H9 (cell line): ENCODE data around the gene SLC34A1. TPM values are rescaled to one million over a fixed set of nuclear protein-coding genes. Genes with fewer than 3 reads are reported as not detected.

ENCODE experiments used
- DNase-seq: peaks from one replicate; pipeline ENCODE4 v3.0.0-alpha.2; 2017
- H2AFZ ChIP-seq: one replicate; pipeline ENCODE4 v1.6.1; 2013; ENCODE audit warnings: mild to moderate bottlenecking, low read length, control low read depth, moderate library complexity
- H2AK5ac ChIP-seq: 2 replicates; pipeline ENCODE4 v1.6.1; 2013; ENCODE audit warnings: low read length, control low read depth, mixed read lengths; ENCODE audit not compliant: insufficient read length
- H2BK120ac ChIP-seq: one replicate; pipeline ENCODE4 v1.6.1; 2013; ENCODE audit warnings: low read depth, mild to moderate bottlenecking, low read length, control low read depth, inconsistent platforms; ENCODE audit not compliant: poor library complexity, severe bottlenecking
- H2BK12ac ChIP-seq: 2 replicates; pipeline ENCODE4 v1.6.1; 2013; ENCODE audit warnings: low read length, control low read depth, mixed read lengths, low read depth; ENCODE audit not compliant: insufficient read length
- H2BK15ac ChIP-seq: 2 replicates; pipeline ENCODE4 v1.6.1; 2013; ENCODE audit warnings: low read depth, low read length, control low read depth
- H2BK20ac ChIP-seq: one replicate; pipeline ENCODE4 v1.6.1; 2013; ENCODE audit warnings: low read depth, mild to moderate bottlenecking, low read length, control low read depth, inconsistent platforms; ENCODE audit not compliant: poor library complexity, severe bottlenecking
- H2BK5ac ChIP-seq: 2 replicates; pipeline ENCODE4 v1.6.1; 2013; ENCODE audit warnings: low read length, control low read depth, mixed read lengths; ENCODE audit not compliant: insufficient read length
- H3K14ac ChIP-seq: 2 replicates; pipeline ENCODE4 v1.6.1; 2013; ENCODE audit warnings: low read length, control low read depth; ENCODE audit not compliant: insufficient read depth
- H3K18ac ChIP-seq: 2 replicates; pipeline ENCODE4 v1.6.1; 2013; ENCODE audit warnings: low read depth, mild to moderate bottlenecking, mixed read lengths, low read length, control low read depth; ENCODE audit not compliant: insufficient read length
- H3K23ac ChIP-seq: 2 replicates; pipeline ENCODE4 v1.6.1; 2013; ENCODE audit warnings: low read length, control low read depth, mixed read lengths, low read depth; ENCODE audit not compliant: insufficient read length
- H3K23me2 ChIP-seq: 2 replicates; pipeline ENCODE4 v1.6.1; 2013; ENCODE audit warnings: low read depth, mild to moderate bottlenecking, mixed read lengths, low read length, control low read depth; ENCODE audit not compliant: insufficient read length, poor library complexity, severe bottlenecking
- H3K27ac ChIP-seq: 2 replicates; pipeline ENCODE4 v1.5.1; 2013; ENCODE audit warnings: low read length, control low read depth, mixed read lengths, low read depth; ENCODE audit not compliant: insufficient read length
- H3K27me3 ChIP-seq: 2 replicates; pipeline ENCODE4 v1.6.1; 2013; ENCODE audit warnings: low read length, control low read depth, inconsistent platforms; ENCODE audit not compliant: insufficient read depth
- H3K4ac ChIP-seq: 2 replicates; pipeline ENCODE4 v1.6.1; 2013; ENCODE audit warnings: low read depth, mild to moderate bottlenecking, control low read depth, inconsistent platforms, low read length, moderate library complexity
- H3K4me1 ChIP-seq: 2 replicates; pipeline ENCODE4 v1.6.1; 2013; ENCODE audit warnings: low read length, control low read depth, inconsistent platforms; ENCODE audit not compliant: insufficient read depth
- H3K4me2 ChIP-seq: 2 replicates; pipeline ENCODE4 v1.6.1; 2013; ENCODE audit warnings: low read length, control low read depth, mixed read lengths; ENCODE audit not compliant: insufficient read length, insufficient read depth
- H3K56ac ChIP-seq: 2 replicates; pipeline ENCODE4 v1.6.1; 2013; ENCODE audit warnings: low read depth, mild to moderate bottlenecking, mixed read lengths, low read length, control low read depth; ENCODE audit not compliant: insufficient read length
- H3K79me1 ChIP-seq: 2 replicates; pipeline ENCODE4 v1.6.1; 2013; ENCODE audit warnings: low read depth, mild to moderate bottlenecking, moderate library complexity, low read length, control low read depth, inconsistent platforms; ENCODE audit not compliant: insufficient read depth, poor library complexity, severe bottlenecking
- H3K79me2 ChIP-seq: 2 replicates; pipeline ENCODE4 v1.6.1; 2013; ENCODE audit warnings: low read length, control low read depth, inconsistent platforms; ENCODE audit not compliant: insufficient read depth
- H3K9ac ChIP-seq: 2 replicates; pipeline ENCODE4 v1.6.1; 2013; ENCODE audit warnings: low read length, control low read depth, mixed read lengths; ENCODE audit not compliant: insufficient read length; ENCODE audit errors: extremely low read depth
- H3K9me3 ChIP-seq: one replicate; pipeline ENCODE4 v1.6.1; 2013; ENCODE audit warnings: low read depth, low read length, inconsistent platforms; ENCODE audit not compliant: control insufficient read depth
- H3T11ph ChIP-seq: one replicate; pipeline ENCODE4 v1.6.1; 2013; ENCODE audit warnings: mild to moderate bottlenecking, low read length, control low read depth, inconsistent platforms
- H4K20me1 ChIP-seq: one replicate; pipeline ENCODE4 v1.6.1; 2013; ENCODE audit not compliant: control insufficient read depth, insufficient read length, insufficient read depth
- H4K5ac ChIP-seq: 2 replicates; pipeline ENCODE4 v1.6.1; 2013; ENCODE audit warnings: low read depth, mild to moderate bottlenecking, mixed read lengths, low read length, control low read depth; ENCODE audit not compliant: insufficient read length
- H4K8ac ChIP-seq: replicated peaks from 2 replicates; pipeline ENCODE4 v1.6.1; 2013; ENCODE audit warnings: low read length, control low read depth, mixed read lengths, low read depth; ENCODE audit not compliant: insufficient read length
- H4K91ac ChIP-seq: 2 replicates; pipeline ENCODE4 v1.6.1; 2013; ENCODE audit warnings: low read depth, mild to moderate bottlenecking, moderate library complexity, mixed read lengths, low read length, control low read depth; ENCODE audit not compliant: insufficient read length
- H3K27ac Mint-ChIP-seq, 3 experiments: 2 replicates in 2 of 3; 3 replicates in 1 of 3; pipeline ENCODE4 v1.8.0; 2020 to 2021; ENCODE audit warnings: mixed read lengths in 3 of 3, mild to moderate bottlenecking in 1 of 3, moderate library complexity in 1 of 3
- H3K27me3 Mint-ChIP-seq: 2 replicates; pipeline ENCODE4 v1.8.0; 2021; ENCODE audit warnings: low read depth, mild to moderate bottlenecking, moderate library complexity, mixed read lengths
- H3K36me3 Mint-ChIP-seq, 3 experiments: 2 replicates in 2 of 3; 3 replicates in 1 of 3; pipeline ENCODE4 v1.8.0; 2020 to 2021; ENCODE audit warnings: low read depth in 3 of 3, mixed read lengths in 3 of 3; ENCODE audit not compliant: insufficient read depth in 1 of 3
- H3K4me1 Mint-ChIP-seq, 2 experiments: 2 replicates each; pipeline ENCODE4 v1.8.0; 2020; ENCODE audit warnings: mixed read lengths in 2 of 2
- H3K4me3 Mint-ChIP-seq, 2 experiments: 2 replicates in 1 of 2; 3 replicates in 1 of 2; pipeline ENCODE4 v1.8.0; 2020 to 2021; ENCODE audit warnings: mild to moderate bottlenecking in 2 of 2, mixed read lengths in 2 of 2, moderate library complexity in 1 of 2
- H3K9me3 Mint-ChIP-seq, 2 experiments: 2 replicates in 1 of 2; 3 replicates in 1 of 2; pipeline ENCODE4 v1.8.0; 2020; ENCODE audit warnings: mild to moderate bottlenecking in 2 of 2, mixed read lengths in 2 of 2, moderate library complexity in 1 of 2
- CTCF ChIP-seq: fragments of 200-600 bp; sonication (generic); conservative IDR thresholded peaks from 3 replicates; pipeline ENCODE4 v1.8.0; 2021; ENCODE audit warnings: antibody characterized with exemption, mild to moderate bottlenecking
- WGBS: extraction: QIAGEN DNeasy Blood & Tissue Kit; methylation state at CpG from one replicate; pipeline ENCODE4 v1.1.7; 2013; ENCODE audit warnings: missing lambda C conversion rate, low lambda C conversion rate, mixed read lengths; ENCODE audit not compliant: insufficient read length; ENCODE audit errors: extremely low coverage; 5-methylcytosine and 5-hydroxymethylcytosine counted together
- total RNA-seq: library from RNA; stranded (reverse); gene quantifications from 2 replicates; pipeline ENCODE4 v1.2.1, GENCODE V29; 2021

The SLC34A1 gene
- total RNA-seq, 1 experiment from 2014 or later: not detected

- Histone ChIP-seq H4K91ac (no peak overlapping the region), H3K9me3 (no peaks in the 10 kb centered on the region), H3K27ac (no peak overlapping the region), H3K4ac (no peak overlapping the region), H4K5ac (no peak overlapping the region), H3K56ac (no peak overlapping the region), H3K79me2 (no peaks in the 10 kb centered on the region), H2BK20ac (no peak overlapping the region), H3K4me1 (peaks cover 4% of the 10 kb centered on the region; the same call in 1 of the 2 replicates), H3K4me2 (no peak overlapping the region), H3T11ph (no peak overlapping the region), H2AK5ac (no peak overlapping the region), H2BK12ac (no peak overlapping the region), H3K23ac (no peak overlapping the region), H2AFZ (no peak overlapping the region), H4K8ac (no peak overlapping the region), H2BK5ac (no peak overlapping the region), H3K23me2 (peaks cover 4% of the 10 kb centered on the region), H3K9ac (no peak overlapping the region), H3K14ac (no peak overlapping the region), H3K18ac (no peak overlapping the region), H2BK15ac (no peak overlapping the region), H3K27me3 (no peaks in the 10 kb centered on the region), H4K20me1 (no peaks in the 10 kb centered on the region), H3K79me1 (no peaks in the 10 kb centered on the region), H2BK120ac (no peak overlapping the region)
- TF ChIP-seq CTCF: no peak
- no peak for DNase-seq
- Mint-ChIP-seq H3K4me1 (peaks cover 11 to 23% of the 10 kb centered on the region in 2 experiments), H3K27ac (no peak overlapping the region; a peak in 1 of 7 replicates), H3K36me3 (no peaks in the 10 kb centered on the region), H3K27me3 (peaks cover 51% of the 10 kb centered on the region), H3K9me3 (peaks cover 3 to 4% of the 10 kb centered on the region in 2 experiments; a peak in 4 of 5 replicates), H3K4me3 (no peak overlapping the region)
- no CpG with 5 or more reads among the region's 6 CpGs for WGBS
These were observed 24.8 kb upstream of the SLC34A1 start for GRCh38 chr5:177359451-177359851.
